ENCODE measurements around the gene YTHDF2.
A peak's percentile ranks its signal among the peaks of the same experiment; 100 is the strongest.
"Not testable (repeated sequence)": the region's sequence is repeated elsewhere in the genome, so short reads cannot be mapped to it uniquely, and the experiment has no call there.

Gene YTHDF2

GRCh38 chr1:28736450-28737306, at the start of gene YTHDF2:
TSS of gene YTHDF2 (plus strand) at chr1:28736940. CDS start at chr1:28737121, 181 bp downstream.
- DNase-seq (ENCODE audit: low spot score) = peak; percentile 95

- DNase-seq (ENCODE audit: low spot score) = not testable (repeated sequence)
These were observed 45.1 kb upstream of the YTHDF2 start for GRCh38 chr1:28691627-28692026.

- DNase-seq (ENCODE audit: low spot score) = no peak
These were observed 33.1 kb upstream of the YTHDF2 start for GRCh38 chr1:28703629-28704028.

- DNase-seq (ENCODE audit: low spot score) = no peak
These were observed 20.4 kb upstream of the YTHDF2 start for GRCh38 chr1:28716336-28716735.

GRCh38 chr1:28718166-28718565, 18.6 kb upstream of the YTHDF2 start:
- no peak for DNase-seq (ENCODE audit: low spot score)

GRCh38 chr1:28718586-28719331, 18.0 kb upstream of the YTHDF2 start:
- DNase-seq (ENCODE audit: low spot score) = no peak

GRCh38 chr1:28719332-28719619, 17.5 kb upstream of the YTHDF2 start:
- no peak for DNase-seq (ENCODE audit: low spot score)

GRCh38 chr1:28720376-28720775, 16.4 kb upstream of the YTHDF2 start:
- no peak for DNase-seq (ENCODE audit: low spot score)

GRCh38 chr1:28721927-28722326, 14.8 kb upstream of the YTHDF2 start:
- DNase-seq (ENCODE audit: low spot score) = not testable (repeated sequence)

- DNase-seq (ENCODE audit: low spot score) = not testable (repeated sequence)
These were observed 11.4 kb upstream of the YTHDF2 start for GRCh38 chr1:28725365-28725764.

GRCh38 chr1:28735961-28736449, 735 bp upstream of the YTHDF2 start:
- no peak for DNase-seq (ENCODE audit: low spot score)

GRCh38 chr1:28737307-28738132, 780 bp downstream of the YTHDF2 start:
- peak; percentile 28 for DNase-seq (ENCODE audit: low spot score)

- no peak for DNase-seq (ENCODE audit: low spot score)
These were observed 3.4 kb downstream of the YTHDF2 start for GRCh38 chr1:28740118-28740517.

- no peak for DNase-seq (ENCODE audit: low spot score)
These were observed 7.4 kb downstream of the YTHDF2 start for GRCh38 chr1:28744184-28744583.

- DNase-seq (ENCODE audit: low spot score) = no peak
These were observed 9.0 kb downstream of the YTHDF2 start for GRCh38 chr1:28745653-28746173.

- DNase-seq (ENCODE audit: low spot score) = no peak
These were observed 13.6 kb downstream of the YTHDF2 start for GRCh38 chr1:28750330-28750729.

GRCh38 chr1:28750771-28751294, 14.1 kb downstream of the YTHDF2 start:
- not testable (repeated sequence) for DNase-seq (ENCODE audit: low spot score)

GRCh38 chr1:28751315-28752060, 14.7 kb downstream of the YTHDF2 start:
- no peak for DNase-seq (ENCODE audit: low spot score)

- DNase-seq (ENCODE audit: low spot score) = no peak
These were observed 19.0 kb downstream of the YTHDF2 start for GRCh38 chr1:28755701-28756100.

GRCh38 chr1:28756846-28757245, 20.1 kb downstream of the YTHDF2 start:
- peak; percentile 69 for DNase-seq (ENCODE audit: low spot score)

- no peak for DNase-seq (ENCODE audit: low spot score)
These were observed 21.7 kb downstream of the YTHDF2 start for GRCh38 chr1:28758420-28758819.
